Stimulated activated CD8-positive, alpha-beta memory T cell treated with anti-CD3 and anti-CD28 coated beads, Interleukin-12 subunit alpha, Interleukin-12 subunit beta, amount 100 ng/mL, for 24 hours (primary cell): Measurements from ENCODE around the gene RASSF10.

Source experiments
- DNase-seq: peaks from one replicate; pipeline ENCODE4 v3.0.0-alpha.2; 2020; ENCODE audit errors: extremely low read depth

RASSF10 gene

GRCh38 chr11:13055200-13055599 lies 46.1 kb downstream of the RASSF10 start:
- DNase-seq, result no peak

DNA sequence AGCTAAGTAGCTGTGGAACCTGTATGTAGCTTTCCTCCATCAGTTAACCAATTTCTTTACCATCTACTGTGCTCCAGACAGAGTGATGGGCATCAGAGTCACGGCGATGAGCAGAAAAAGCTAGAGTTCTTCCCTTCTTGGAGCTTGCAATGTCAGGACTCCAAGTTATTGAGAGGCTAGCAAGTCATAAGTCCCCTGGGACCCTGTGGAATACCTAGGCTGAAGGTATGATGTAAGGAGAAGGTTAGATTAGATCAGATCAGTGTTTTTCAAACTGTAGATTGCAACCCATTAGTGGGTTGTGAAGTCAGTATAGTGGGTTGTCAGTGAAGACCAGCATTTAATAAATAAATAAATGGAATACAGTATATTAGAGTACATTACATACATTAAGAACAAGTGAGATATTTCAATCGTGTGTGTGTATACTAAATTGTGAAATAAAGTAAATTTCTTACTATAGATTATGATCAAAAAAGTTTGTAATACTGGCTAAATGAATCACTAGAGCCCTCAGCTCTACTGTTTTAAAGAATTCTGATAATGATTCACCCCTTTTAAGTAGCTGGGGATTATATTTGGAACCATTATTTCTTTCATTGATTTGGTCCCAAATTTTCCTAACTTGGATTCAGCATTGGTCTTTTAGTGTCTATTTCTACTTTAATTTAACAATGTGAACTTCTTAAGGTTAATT lies 52.3 kb downstream of the RASSF10 start:
- DNase-seq, result no peak
